GM12892 (cell line): ENCODE results near the gene PCDHGA11.

Source experiments
- POLR2AphosphoS5 ChIP-seq: IDR thresholded peaks from 2 replicates; pipeline ENCODE4 v1.6.1; 2011; ENCODE audit warnings: low read depth, low read length, control low read depth
- TAF1 ChIP-seq: IDR thresholded peaks from 2 replicates; pipeline ENCODE4 v1.6.1; 2011; ENCODE audit warnings: low read depth, mild to moderate bottlenecking, control low read depth, low read length, borderline replicate concordance

DNA sequence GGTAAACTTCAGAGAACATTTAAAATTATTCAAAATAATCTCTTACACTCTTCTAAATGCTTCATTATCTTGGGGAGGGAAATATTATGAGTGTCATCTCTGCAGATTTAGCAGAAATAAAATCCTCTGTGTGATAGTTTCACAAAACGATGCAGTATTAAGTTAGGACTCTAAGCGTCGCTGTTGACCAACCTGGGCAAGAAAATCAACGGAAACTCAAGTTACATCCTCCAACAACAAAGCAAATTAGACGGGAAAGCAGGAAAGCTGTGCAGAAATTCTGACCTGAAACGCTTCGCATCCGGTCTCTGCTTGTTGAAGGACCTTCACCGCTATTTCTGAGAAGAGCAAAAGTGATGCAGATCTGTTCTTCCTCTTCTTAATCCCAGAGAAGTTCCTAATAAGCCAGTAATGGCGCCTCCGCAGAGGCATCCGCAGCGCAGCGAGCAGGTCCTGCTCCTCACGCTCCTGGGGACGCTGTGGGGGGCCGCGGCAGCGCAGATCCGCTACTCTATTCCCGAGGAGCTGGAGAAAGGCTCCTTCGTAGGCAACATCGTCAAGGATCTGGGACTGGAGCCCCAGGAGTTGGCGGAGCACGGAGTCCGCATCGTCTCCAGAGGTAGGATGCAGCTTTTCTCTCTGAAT is 47.1 kb upstream of the PCDHGA11 start, which contains the start of gene PCDHGA6:
- TF ChIP-seq POLR2AphosphoS5 (no peak), TAF1 (no peak)
